GM11168 (cell line): ENCODE data around the gene LYRM1.

Experiments
- in situ Hi-C: fragments of 300-500 bp; cut with MboI; formaldehyde crosslinking; loops from one replicate; pipeline ENCODE4 v1.12.0; 2022; ENCODE audit warnings: low sequenced_read_pairs; ENCODE audit not compliant: unreplicated experiment

The LYRM1 gene

DNA sequence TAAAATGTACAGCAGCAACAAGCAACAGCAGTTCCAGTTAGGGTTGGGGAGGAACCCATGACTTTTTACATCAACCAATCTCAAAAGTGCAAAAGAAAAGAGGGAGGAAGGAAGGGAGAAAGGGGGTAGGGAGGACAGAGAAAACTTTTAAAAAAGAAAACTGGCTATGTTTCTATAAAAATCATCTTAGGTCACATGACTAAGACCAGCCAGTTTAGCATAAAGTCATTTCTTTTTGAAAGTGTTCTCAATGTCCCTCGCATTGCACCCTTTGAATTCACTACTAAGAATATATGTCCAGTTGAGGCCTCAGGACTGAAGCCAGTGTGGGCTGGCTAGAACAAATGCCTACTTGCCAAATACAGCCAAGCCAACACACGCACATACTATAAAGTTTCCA lies 29.3 kb upstream of the LYRM1 start:
- in situ Hi-C loops: no loop called here

DNA sequence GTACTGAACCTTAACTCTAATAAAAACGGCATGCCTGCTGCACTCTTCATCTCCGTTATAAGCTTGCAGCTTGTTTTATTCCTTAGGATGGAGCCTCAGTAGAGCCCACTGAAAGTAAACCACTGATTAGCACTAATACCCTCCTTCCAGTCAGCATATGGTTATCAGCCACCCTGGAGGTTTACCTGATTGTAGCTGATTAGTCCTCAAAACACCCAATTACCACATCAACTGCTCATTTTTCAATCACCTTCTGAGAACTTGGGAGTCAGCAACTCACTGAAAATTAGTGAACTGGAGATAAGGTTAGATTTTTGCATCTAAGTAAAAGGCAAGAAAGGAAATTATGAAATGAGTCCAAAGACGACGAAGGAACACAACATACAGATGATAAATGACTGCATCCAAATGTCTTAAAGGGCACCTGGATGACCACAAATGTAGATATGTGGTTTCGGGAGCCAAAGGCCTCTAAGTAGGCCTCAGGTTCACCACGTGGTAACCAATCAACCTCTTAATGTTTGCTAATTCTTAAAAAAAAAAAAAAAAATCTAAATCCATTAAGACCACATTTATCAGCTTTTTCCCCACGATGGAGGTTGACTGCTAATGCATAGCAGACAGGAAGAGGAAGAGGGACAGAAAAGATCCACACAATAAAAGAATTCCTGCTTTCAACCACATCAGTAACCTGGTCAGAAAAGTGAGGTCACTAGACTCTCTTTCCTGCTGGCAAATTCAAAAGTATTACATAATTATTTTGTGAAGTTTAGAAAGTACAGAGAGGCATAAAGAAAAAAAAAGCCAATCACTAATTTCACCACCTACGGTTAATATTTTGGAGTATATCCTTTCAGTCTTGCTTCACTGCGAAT lies 28.4 kb upstream of the LYRM1 start:
- in situ Hi-C loops: no loop called here

DNA sequence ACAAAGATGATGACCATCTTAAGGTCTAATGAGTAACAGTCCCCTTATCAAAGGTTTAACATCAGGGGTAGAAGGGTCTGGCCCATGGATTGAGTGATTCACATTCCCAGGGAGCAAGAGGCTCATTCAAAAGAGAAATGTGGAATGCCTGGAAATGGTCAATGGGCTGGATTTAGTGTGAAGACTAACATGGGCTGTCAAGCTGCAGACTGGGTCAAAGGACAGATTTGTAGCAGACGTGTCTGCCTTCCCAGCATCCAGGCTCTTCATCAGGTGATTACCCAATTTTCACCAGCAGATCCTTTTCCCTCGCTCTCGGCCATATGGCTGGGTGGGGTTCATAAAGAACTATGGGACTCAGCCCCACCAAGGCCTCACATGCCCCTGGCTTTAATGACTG lies 27.2 kb upstream of the LYRM1 start:
- in situ Hi-C loops: no loop called here

DNA sequence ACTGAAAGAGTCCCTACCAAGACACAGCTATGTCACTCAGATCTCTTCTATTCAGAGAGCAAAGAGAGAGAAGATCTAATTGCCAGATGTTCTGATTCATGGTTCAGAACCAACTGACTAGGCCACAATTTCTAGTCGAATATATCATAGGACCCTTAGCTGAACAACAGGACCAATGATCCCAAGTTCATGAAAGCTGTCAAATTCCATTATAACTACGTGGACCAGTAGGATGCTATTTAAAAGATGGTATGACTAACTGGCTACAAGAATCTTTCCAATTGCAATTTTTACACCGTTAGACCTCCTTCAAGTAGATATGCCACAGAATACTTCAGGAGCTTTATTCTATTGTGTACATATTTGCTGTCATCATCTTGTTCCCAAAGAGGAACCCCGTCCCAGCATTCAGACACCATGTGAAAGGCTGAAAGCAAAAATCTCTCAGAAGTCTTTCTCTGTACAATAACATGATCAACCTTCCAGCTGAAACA lies 26.4 kb upstream of the LYRM1 start:
- in situ Hi-C loops: no loop called here

DNA sequence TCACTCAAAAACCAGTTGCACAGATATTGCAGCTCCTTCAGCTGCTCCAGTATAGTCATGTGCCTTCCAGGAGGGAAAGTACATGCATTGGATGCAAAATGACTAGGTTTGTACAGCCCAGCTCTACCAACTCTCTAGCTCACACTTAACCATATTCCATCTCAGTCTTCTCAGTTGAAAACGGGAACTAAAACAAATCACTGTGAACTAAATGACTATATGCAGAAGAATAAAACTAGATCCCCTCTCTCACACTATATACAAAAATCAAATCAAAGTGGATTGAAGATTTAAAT lies 25.3 kb upstream of the LYRM1 start:
- in situ Hi-C loops: no loop called here

DNA sequence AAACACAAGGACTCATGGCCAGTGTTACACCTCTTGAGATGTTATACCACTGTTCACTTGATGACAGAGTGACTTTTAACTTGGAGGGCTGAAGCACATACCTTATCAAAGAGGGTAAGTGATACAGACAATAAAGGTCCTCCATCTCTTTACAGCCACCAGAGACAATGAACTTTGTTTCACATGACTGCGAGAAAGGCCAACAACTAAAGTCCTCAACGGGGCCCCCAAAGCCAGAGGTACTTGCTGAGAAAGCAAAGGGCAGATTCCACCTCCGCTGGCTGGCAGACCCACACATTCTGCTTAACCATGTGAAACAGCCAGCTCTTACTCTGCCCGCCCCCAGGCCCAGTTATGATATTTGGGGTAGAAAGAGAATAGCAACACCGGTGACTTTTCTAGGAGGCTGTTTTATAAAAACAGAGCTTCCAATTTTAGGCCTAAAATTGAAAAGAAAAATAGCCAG lies 21.9 kb upstream of the LYRM1 start:
- in situ Hi-C loops: no loop called here

DNA sequence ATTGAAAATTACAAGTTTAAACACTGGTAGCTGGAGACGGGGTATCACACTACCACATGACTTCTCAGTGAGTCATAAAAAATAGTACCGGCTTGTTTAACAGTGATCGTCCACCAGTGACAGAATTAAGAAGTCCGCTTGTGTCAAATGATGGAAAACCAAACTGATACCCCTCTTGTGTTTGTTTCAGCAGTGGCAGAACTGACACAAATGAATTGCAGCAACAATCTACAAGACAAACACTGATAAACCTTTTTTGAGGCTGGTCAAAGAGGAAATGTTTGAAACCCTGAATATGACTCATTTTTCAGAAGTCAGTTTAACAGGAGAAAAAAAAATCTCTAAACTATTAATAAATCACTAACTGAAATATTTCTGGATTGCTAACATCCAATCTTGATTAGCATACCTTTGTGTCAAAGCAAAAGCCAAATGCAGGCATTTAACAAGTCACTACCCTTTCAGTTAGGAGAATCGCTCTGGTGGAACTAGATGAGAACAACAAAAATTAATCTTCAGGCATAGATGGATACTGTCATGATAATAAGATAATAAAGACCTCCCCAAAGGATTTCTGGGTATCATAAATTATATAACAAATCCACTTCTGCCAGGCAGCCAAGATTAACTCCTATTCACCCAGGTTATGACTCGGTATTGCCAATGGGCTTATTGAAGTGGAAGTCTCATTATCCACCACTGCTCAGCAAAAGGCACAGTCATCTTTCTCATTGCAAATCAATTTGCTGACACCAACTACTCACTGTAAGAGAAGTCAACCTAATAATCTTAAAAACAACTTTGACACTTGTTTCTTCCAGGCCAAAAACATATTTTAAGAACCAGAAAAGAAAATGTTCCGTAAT lies 21.2 kb upstream of the LYRM1 start:
- in situ Hi-C loops: no loop called here

DNA sequence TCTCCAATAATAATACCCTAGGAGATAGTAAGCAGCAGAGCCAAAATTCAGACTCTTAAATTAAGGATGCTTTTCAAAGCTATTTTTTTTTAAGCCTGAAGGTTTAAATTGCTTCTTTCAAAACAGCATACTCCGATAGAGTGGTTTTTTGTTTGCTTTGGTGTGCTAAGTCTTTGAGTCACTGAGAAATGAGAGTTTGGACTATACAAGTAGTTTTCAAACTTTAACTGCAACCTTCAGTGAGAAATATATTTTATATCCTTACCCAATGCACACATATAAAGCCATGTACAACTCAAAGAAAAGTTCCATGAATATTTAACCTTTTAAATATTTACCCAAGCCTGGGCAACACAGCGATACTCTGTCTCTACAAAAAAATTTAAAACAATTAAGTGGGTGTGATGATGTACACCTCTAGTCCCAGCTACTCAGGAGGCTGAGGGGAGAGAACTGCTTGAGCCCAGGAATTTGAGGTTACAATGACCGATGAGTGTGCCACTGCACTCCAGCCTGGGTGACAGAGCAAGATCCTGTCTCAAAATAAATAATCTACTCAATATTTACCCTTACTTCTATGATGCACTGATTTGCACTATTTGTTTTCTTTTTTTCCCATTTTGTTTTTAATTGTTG lies 19.6 kb upstream of the LYRM1 start:
- in situ Hi-C loops: no loop called here

DNA sequence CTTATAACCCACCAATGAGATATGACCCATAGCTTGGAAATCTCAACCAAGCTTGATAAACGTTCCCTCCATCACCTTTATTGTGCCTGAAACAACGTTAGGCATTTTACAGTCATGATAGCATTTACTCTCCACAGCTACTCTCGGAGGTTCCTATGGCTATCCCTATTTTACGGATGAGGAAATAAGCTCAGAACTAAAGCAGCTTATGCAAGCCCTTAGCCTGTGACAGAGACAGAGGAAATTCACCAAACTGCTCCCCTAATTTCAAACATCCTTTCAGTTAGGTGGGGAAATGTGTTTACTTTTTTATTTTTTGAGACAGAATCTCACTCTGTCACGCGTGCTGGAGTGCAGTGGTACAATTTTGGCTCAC lies 19.1 kb upstream of the LYRM1 start:
- in situ Hi-C loops: no loop called here

DNA sequence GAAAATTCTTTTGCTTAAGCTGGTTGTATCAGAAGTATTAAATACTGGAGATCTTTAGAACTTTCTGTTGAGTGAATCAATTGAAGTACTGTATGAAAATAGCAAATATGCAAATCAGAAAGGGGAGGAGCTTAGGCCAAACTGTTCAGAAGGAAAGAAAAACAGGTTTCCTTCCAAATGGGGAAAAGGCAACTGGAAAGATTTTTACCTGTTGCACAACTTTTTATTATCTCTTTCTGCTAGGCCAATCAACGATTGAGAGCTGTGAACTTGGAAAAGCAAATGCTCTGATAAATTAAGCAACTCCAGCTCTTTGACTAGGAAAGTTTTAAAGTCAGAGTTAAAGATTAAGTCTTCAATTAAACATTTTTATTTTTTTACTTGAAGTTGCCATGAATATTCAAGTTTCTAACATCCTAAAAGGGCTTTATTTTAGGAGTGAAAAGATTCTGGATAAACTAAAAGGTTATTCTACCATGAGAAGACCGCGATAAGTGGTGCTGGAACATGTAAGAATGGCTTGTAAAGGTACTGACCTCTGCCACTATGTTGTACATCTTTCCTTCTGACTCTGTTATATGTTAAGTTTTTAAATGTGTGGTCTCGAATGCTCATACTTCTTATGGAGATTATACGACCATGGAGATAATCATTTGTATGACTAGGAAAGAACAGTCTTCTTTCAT lies 16.9 kb upstream of the LYRM1 start:
- in situ Hi-C loops: no loop called here

DNA sequence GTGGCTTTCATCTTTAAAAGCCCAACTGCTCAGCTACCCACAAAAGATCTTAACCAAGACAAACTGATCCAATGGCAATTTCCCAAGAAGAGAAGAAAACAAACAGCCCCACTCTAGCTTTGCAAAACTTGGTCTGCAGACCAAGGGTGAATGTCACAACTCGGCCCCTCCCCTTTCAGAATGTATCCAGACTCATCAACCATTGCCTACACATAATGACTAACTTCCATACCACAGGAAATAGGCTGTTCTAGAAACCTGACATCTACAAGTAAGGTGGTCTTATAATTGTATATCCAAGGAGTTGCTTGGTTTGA lies 16.4 kb upstream of the LYRM1 start:
- in situ Hi-C loops: no loop called here

DNA sequence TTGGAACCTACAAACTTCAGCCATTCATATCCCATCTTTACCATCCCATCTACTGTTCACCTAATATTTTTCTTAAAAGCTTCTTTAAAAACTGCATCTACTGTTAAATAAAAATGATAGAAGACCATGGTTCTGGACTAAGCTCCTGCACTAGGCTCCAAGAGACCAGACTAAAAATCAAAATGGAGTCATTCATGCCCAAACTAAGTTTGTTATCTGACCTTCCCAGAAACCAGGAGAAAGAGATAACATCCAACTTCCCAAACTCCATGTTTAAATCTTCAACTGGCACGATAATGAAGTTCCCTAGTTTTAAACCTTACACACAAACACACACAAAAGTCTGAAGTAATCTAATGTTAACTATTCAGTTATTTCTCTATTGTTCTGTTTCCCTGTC lies 14.3 kb upstream of the LYRM1 start:
- in situ Hi-C loops: no loop called here

DNA sequence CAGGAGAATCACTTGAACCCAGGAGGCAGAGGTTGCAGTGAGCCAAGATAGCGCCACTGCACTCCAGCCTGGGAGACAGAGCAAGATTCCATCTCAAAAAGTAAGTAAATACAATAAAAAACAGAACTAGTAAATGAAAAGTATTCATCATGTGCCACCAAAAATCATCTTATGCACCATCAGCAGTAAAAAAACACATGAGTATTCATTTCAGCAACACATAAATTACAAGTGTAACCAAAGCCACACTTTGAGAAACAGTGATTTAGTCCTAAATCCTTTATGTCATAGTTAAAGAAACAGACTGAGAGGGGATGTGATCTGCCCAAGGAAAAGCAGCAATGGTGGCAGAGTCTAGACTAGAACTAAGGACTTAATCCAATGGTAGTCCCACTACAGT lies 13.4 kb upstream of the LYRM1 start:
- in situ Hi-C loops: no loop called here

DNA sequence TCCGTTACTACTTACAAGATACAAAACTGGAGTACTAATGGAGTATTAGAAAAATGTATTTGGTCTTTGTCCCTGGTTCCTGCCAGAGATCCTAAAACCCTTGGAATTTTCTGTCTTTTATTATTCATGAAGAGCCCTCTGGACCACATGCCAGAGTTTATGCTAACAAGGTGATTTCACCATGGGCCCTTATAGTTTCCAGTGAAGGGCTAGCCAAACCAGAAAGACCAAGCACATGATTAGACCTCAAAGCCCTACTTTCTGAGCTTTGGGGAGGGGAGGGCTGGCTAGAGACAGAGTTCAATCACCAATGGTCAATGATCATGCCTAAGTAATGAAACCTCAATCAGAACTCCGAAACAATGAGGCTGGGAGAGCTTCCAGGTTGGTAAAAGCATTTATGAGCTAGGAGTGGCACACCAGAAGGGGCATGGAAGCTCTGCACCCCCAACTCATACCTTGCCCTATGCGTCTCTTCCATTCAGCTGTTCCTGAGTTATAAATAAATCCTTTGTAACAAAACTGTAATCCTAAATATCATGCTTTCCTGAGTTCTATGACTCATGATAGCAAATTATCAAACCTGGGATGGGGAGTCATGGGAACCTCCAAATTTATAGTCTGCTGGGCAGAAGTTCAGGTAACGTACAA lies 10.8 kb upstream of the LYRM1 start:
- in situ Hi-C loops: no loop called here

DNA sequence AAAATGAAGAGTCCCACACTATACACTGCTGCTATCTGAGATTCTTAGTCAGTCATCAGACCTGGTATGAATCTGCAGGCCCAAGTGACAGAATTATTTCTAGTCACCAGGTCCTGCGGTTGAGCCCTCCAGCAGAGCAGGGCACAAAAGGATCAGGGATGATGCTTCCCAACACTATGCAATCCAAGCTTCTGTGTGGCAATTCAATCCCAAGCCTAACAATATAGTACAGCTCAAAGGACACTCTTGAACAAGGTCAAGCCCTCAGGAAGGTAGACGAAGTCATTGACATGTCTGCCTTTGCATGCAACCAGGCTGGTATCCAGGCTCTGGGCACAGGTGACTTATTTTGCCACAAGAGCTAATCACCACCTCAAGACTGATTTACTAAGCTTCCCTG lies 6.2 kb upstream of the LYRM1 start:
- in situ Hi-C loops: no loop called here

DNA sequence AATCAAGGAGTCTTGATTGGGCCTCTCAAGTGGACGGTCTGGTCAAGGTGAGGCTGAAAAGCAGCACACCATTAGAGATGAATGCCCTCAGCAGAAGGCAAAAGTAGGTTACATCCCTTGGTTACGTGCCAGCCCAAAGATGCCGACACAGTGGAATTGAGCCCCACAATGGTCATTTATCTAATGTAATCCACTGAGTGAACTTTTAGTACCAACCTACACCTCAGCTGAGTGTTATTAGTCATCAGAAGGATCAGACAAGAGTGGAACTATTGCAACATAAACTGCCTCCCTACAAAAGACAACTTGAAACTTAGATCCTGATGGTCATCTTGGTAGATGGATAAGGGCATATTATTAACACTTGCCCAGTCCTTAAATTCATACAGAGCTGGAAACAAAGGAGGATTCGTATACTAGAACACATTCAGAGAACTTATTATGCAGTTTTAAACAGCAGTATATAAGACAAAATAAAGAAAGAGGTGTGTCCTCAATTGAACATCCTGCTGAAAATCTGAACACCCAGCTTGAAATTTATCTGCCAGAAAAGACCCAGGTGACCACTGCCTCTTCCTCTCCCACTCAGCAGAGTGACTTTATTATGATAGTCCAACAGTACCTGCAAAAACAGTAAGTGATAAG lies 3.2 kb upstream of the LYRM1 start:
- in situ Hi-C loops: no loop called here

DNA sequence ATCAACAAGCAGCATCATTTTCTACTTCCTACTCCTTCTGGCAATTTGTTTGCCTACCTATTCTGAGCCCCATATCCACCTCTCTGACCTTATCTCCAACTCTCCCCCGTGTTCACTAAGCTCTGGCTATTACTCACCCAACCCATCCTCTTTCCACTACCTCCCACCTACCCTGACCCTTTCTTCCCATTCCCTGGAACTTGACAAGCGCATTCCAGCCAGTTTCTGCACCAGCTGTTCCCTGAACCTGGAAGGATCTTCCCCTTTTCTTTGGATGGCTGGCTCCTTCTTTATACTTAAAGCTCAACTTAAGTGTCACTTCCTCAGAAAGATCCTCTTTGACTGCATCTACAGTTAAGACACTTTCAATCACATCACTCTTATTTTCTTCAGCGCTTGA lies 2.6 kb upstream of the LYRM1 start:
- in situ Hi-C loops: no loop called here

DNA sequence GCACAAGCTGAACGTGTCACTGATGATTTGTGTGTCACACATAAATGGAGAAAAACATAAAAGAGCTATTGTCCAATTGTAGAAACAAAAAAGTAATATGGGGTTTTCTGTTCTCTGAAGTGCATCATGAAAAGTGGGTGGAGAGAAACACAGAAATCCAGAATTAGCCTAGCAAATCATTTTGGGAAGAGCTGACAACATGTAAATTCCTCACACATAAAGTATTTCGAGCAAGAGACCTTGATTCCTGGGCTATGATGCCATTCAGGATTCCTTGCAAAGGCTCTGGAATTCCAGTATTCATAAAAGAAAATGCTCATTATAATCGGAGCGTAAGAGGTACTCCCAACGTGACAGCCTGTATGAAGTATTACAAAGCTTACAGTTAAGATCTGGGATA lies 1.5 kb upstream of the LYRM1 start:
- in situ Hi-C loops: no loop called here

DNA sequence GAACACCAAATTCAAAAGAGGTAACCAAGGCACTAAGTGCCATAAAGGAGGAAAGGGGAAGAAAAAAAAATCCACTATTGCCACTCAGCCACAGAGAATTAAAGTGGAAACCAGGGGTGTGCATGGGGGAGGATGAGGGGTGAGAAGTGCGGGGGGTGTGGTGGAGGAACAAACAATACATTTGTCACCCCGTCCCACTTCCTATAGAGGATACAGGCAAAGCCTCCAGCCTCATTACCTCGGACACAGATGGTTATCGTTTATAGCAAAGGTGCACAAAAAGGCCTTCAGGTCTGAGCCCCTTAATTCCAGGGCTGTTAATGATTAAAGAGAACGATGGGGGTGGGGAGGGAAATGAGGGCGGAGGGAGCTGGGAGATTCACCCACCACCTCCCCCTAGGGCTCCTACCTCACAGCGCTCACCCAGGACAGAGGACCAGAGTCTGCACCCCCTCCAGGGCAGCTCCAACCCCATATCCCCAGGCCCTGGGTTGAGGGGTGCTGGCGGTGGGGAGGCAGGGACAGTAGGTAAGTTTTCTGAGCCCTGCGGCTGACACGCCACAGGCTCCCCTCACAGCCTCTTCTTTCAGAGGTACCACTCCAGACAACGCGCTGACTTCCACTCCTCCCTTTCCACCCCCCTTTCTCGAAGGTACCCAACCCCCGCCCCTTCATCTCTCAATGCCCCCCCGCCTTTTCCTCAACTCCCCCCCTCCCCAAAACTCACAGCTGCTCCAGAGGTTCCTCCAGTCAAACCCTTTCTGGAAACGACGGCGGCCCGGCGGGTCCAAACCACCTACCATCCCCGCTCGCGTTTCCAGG lies 883 bp upstream of the LYRM1 start:
- in situ Hi-C loops: no loop called here
